ENCODE measurements around the gene LEPR.

DNA sequence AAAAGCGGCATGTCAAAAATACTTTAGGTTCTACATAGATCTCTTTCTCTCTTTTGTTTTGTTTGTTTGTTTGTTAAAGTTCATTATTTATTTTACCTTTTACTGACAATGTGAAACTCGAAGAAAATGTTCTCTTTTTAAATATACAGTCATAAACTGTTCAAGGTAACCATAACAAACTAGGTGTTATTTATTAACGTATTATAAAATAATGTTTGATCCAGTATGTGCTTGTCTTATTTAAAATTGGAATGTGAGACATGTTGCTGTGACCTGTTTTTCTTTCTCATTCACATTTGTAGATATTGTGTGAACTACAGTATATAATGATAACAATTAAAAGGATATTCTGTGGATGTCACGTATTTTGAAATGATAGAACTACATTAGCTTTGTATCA lies 5.9 kb upstream of the LEPR start:
- TF ChIP-seq, protein P1, sequence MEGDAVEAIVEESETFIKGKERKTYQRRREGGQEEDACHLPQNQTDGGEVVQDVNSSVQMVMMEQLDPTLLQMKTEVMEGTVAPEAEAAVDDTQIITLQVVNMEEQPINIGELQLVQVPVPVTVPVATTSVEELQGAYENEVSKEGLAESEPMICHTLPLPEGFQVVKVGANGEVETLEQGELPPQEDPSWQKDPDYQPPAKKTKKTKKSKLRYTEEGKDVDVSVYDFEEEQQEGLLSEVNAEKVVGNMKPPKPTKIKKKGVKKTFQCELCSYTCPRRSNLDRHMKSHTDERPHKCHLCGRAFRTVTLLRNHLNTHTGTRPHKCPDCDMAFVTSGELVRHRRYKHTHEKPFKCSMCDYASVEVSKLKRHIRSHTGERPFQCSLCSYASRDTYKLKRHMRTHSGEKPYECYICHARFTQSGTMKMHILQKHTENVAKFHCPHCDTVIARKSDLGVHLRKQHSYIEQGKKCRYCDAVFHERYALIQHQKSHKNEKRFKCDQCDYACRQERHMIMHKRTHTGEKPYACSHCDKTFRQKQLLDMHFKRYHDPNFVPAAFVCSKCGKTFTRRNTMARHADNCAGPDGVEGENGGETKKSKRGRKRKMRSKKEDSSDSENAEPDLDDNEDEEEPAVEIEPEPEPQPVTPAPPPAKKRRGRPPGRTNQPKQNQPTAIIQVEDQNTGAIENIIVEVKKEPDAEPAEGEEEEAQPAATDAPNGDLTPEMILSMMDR (conservative IDR thresholded peaks at IDR 0.05; ENCODE audit: low read depth, low read length): no peak
- no peak for TF ChIP-seq EZH2 (IDR thresholded peaks at IDR 0.05; ENCODE audit: borderline replicate concordance, low read depth, low read length, poor library complexity, severe bottlenecking)

All from A673 (cell line).